H1 (cell line): ENCODE results near the gene PGAM5. TPM values are rescaled to one million over a fixed set of nuclear protein-coding genes. Genes with fewer than 3 reads are reported as not detected.

ENCODE experiments used
- CTCF ChIA-PET: fragments of 300-600 bp; sonication (Branson Sonifier 250); formaldehyde crosslinking; loops from one replicate; lab custom pipeline; 2021; ENCODE audit not compliant: partially characterized antibody; lab: Charles Lee
- POLR2A ChIA-PET: fragments of 300-600 bp; sonication (Branson Sonifier 250); formaldehyde crosslinking; loops from one replicate; lab custom pipeline; 2021; ENCODE audit warnings: inconsistent platforms; ENCODE audit not compliant: partially characterized antibody; lab: Charles Lee
- DNase-seq, 2 experiments: peaks; one replicate each; pipeline versions ENCODE4 v3.0.0 to v3.0.0-alpha.2; 2010 to 2022; ENCODE audit warnings: low spot score in 2 of 2, low read depth in 1 of 2, mixed read lengths in 1 of 2
- FAIRE-seq: peaks from 2 replicates; lab custom pipeline; 2011; peaks lifted over from hg19 to GRCh38; lab: Jason Lieb, UNC
- H2AFZ ChIP-seq: 2 replicates; pipeline ENCODE4 v1.8.1; 2012; ENCODE audit warnings: low read length, inconsistent platforms
- H2AK5ac ChIP-seq: 2 replicates; pipeline ENCODE4 v1.6.1; 2013; ENCODE audit warnings: low read depth, low read length
- H2BK120ac ChIP-seq: replicated peaks from 2 replicates; pipeline ENCODE3; 2013; ENCODE audit warnings: low read depth, low read length, inconsistent platforms
- H2BK12ac ChIP-seq: 2 replicates; pipeline ENCODE4 v1.6.1; 2013; ENCODE audit warnings: low read depth, low read length
- H2BK15ac ChIP-seq: 2 replicates; pipeline ENCODE4 v1.6.1; 2013; ENCODE audit warnings: low read length
- H2BK20ac ChIP-seq: 2 replicates; pipeline ENCODE4 v1.6.1; 2013; ENCODE audit warnings: low read length
- H2BK5ac ChIP-seq: 2 replicates; pipeline ENCODE4 v1.6.1; 2013; ENCODE audit warnings: low read depth, low read length
- H3K14ac ChIP-seq: 2 replicates; pipeline ENCODE4 v1.6.1; 2013; ENCODE audit warnings: inconsistent platforms; ENCODE audit not compliant: insufficient read length
- H3K18ac ChIP-seq: 2 replicates; pipeline ENCODE4 v1.6.1; 2013; ENCODE audit warnings: low read length; ENCODE audit errors: extremely low read depth
- H3K23ac ChIP-seq: 2 replicates; pipeline ENCODE4 v1.6.1; 2013; ENCODE audit warnings: inconsistent platforms; ENCODE audit not compliant: insufficient read length
- H3K23me2 ChIP-seq: 2 replicates; pipeline ENCODE4 v1.6.1; 2013; ENCODE audit warnings: low read depth, low read length
- H3K27ac ChIP-seq: 2 replicates; pipeline ENCODE4 v1.6.1; 2011; ENCODE audit warnings: low read depth, low read length, inconsistent platforms
- H3K27me3 ChIP-seq, 4 experiments: replicated peaks in 1 of 4; 1 replicate in 1 of 4; 2 replicates in 3 of 4; pipeline versions ENCODE4 v1.6.1 to v1.8.1; 2011 to 2013; ENCODE audit warnings: low read length in 3 of 4, mild to moderate bottlenecking in 3 of 4, inconsistent platforms in 2 of 4, mixed read lengths in 2 of 4, moderate library complexity in 1 of 4; ENCODE audit not compliant: control insufficient read depth in 3 of 4, insufficient read depth in 3 of 4; ENCODE audit errors: extremely low read depth in 1 of 4
- H3K36me3 ChIP-seq, 4 experiments: 2 replicates each; pipeline versions ENCODE4 v1.6.1 to v1.8.1; 2011 to 2013; ENCODE audit warnings: mild to moderate bottlenecking in 4 of 4, low read length in 3 of 4, moderate library complexity in 2 of 4, control low read depth in 1 of 4, inconsistent platforms in 1 of 4; ENCODE audit not compliant: insufficient read depth in 4 of 4, control insufficient read depth in 2 of 4
- H3K4ac ChIP-seq: replicated peaks from 2 replicates; pipeline ENCODE3; 2013; ENCODE audit warnings: low read length, low read depth, mixed read lengths, inconsistent platforms; ENCODE audit not compliant: insufficient read length
- H3K4me1 ChIP-seq, 4 experiments: replicated peaks in 1 of 4; 1 replicate in 1 of 4; 2 replicates in 3 of 4; pipeline versions ENCODE4 v1.6.1 to v1.8.1; 2011 to 2013; ENCODE audit warnings: low read length in 3 of 4, inconsistent platforms in 2 of 4, mixed read lengths in 1 of 4; ENCODE audit not compliant: insufficient read depth in 4 of 4, control insufficient read depth in 3 of 4
- H3K4me2 ChIP-seq, 2 experiments: 2 replicates each; pipeline versions ENCODE4 v1.6.1 to v1.8.1; 2011 to 2013; ENCODE audit warnings: low read depth in 2 of 2, low read length in 2 of 2, control low read depth in 1 of 2, inconsistent platforms in 1 of 2, mild to moderate bottlenecking in 1 of 2; ENCODE audit not compliant: insufficient read depth in 1 of 2
- H3K4me3 ChIP-seq, 4 experiments: fragments of 200-600, 300-600 bp in 1 of 4; sonication (generic), shearing (Covaris generic), sonication (Bioruptor Twin) in 1 of 4; 2 replicates each; pipeline versions ENCODE4 v1.5.1 to v1.8.1; 2011 to 2016; ENCODE audit warnings: low read length in 4 of 4, low read depth in 3 of 4, control low read depth in 2 of 4, inconsistent platforms in 2 of 4, mild to moderate bottlenecking in 2 of 4, mixed read lengths in 1 of 4, moderate library complexity in 1 of 4; ENCODE audit not compliant: insufficient read depth in 2 of 4; ENCODE audit errors: extremely low read depth in 1 of 4
- H3K56ac ChIP-seq: replicated peaks from 2 replicates; pipeline ENCODE3; 2013; ENCODE audit warnings: low read depth, mild to moderate bottlenecking, mixed read lengths, low read length, inconsistent platforms; ENCODE audit not compliant: insufficient read length
- H3K79me1 ChIP-seq: 2 replicates; pipeline ENCODE4 v1.6.1; 2013; ENCODE audit warnings: low read depth, low read length, control low read depth
- H3K79me2 ChIP-seq, 2 experiments: 2 replicates each; pipeline versions ENCODE4 v1.6.1 to v1.8.1; 2012 to 2013; ENCODE audit warnings: low read length in 2 of 2, mild to moderate bottlenecking in 2 of 2, inconsistent platforms in 1 of 2; ENCODE audit not compliant: insufficient read depth in 2 of 2, control insufficient read depth in 1 of 2
- H3K9ac ChIP-seq, 4 experiments: replicated peaks in 1 of 4; 1 replicate in 1 of 4; 2 replicates in 3 of 4; pipeline versions ENCODE4 v1.6.1 to v1.8.1; 2011 to 2013; ENCODE audit warnings: low read depth in 3 of 4, low read length in 3 of 4, control low read depth in 2 of 4, mild to moderate bottlenecking in 2 of 4, moderate library complexity in 2 of 4, inconsistent platforms in 1 of 4; ENCODE audit errors: extremely low read depth in 1 of 4
- H3K9me3 ChIP-seq, 2 experiments: 2 replicates each; pipeline versions ENCODE4 v1.6.1 to v1.8.1; 2012 to 2013; ENCODE audit warnings: mild to moderate bottlenecking in 2 of 2, moderate library complexity in 2 of 2, control low read depth in 1 of 2, inconsistent platforms in 1 of 2, low read depth in 1 of 2, low read length in 1 of 2, mixed read lengths in 1 of 2; ENCODE audit not compliant: insufficient read depth in 2 of 2
- H4K20me1 ChIP-seq, 2 experiments: replicated peaks in 1 of 2; 2 replicates each; pipeline versions ENCODE3 to v1.8.1; 2011 to 2013; ENCODE audit warnings: inconsistent platforms in 2 of 2, low read length in 2 of 2, mild to moderate bottlenecking in 1 of 2; ENCODE audit not compliant: insufficient read depth in 2 of 2, control insufficient read depth in 1 of 2
- H4K5ac ChIP-seq: 2 replicates; pipeline ENCODE4 v1.6.1; 2013; ENCODE audit warnings: low read length, low read depth, mixed read lengths, inconsistent platforms; ENCODE audit not compliant: insufficient read length
- H4K8ac ChIP-seq: 2 replicates; pipeline ENCODE4 v1.8.0; 2013; ENCODE audit warnings: mild to moderate bottlenecking, moderate library complexity, low read length, inconsistent platforms; ENCODE audit not compliant: insufficient read depth; ENCODE audit errors: extremely low read depth
- H4K91ac ChIP-seq: replicated peaks from 2 replicates; pipeline ENCODE3; 2013; ENCODE audit warnings: low read length, mixed read lengths, inconsistent platforms; ENCODE audit not compliant: insufficient read length
- PHF8 ChIP-seq: fragments of 200-600 bp; sonication (generic); conservative IDR thresholded peaks from 2 replicates; pipeline ENCODE4 v1.7.1; 2012; ENCODE audit warnings: low read depth, mild to moderate bottlenecking, inconsistent platforms, low read length, moderate library complexity
- WGBS, 2 experiments: shearing (Covaris generic) in 1 of 2; methylation state at CpG; one replicate each; pipeline versions ENCODE4 v1.1.6 to v1.1.7; 2013 to 2015; ENCODE audit warnings: low lambda C conversion rate in 2 of 2, mixed read lengths in 2 of 2, inconsistent platforms in 1 of 2, low coverage in 1 of 2, missing lambda C conversion rate in 1 of 2; ENCODE audit not compliant: insufficient replicate concordance in 2 of 2, insufficient coverage in 1 of 2, insufficient read length in 1 of 2; ENCODE audit errors: extremely low coverage in 1 of 2, missing lambda C conversion rate in 1 of 2; 5-methylcytosine and 5-hydroxymethylcytosine counted together
- polyA plus RNA-seq, 7 experiments: library from polyadenylated mRNA; depleted of rRNA in 3 of 7; stranded (reverse) in 5 of 7; unstranded in 2 of 7; fragments of >200 nt in 5 of 7; fragments of 200-250 nt in 2 of 7; gene quantifications; 1 replicate in 5 of 7; 2 replicates in 1 of 7; 4 replicates in 1 of 7; pipeline versions ENCODE4 v1.2.1 to v1.2.3, GENCODE V29; 2011 to 2013; ENCODE audit warnings: missing spikeins in 2 of 7, mixed read lengths in 2 of 7
- total RNA-seq: library from RNA; stranded (reverse); fragmentation: NEBNext Ultra II Directional; extraction: Animal tissue kit (Norgen Biotek cat#: 25700); gene quantifications from 2 replicates; pipeline ENCODE4 v1.2.1, GENCODE V29; 2021
- TF ChIP-seq, protein P1 (sequence below): IDR thresholded peaks from 2 replicates; pipeline ENCODE4 v1.6.1; 2012; ENCODE audit warnings: inconsistent platforms

The PGAM5 gene
- total and polyA plus RNA-seq, 2 of the 8 experiments (the other 6 are each of a cell fraction or from before 2014, with no cell fraction given) = 66.4 to 84.0 TPM

DNA sequence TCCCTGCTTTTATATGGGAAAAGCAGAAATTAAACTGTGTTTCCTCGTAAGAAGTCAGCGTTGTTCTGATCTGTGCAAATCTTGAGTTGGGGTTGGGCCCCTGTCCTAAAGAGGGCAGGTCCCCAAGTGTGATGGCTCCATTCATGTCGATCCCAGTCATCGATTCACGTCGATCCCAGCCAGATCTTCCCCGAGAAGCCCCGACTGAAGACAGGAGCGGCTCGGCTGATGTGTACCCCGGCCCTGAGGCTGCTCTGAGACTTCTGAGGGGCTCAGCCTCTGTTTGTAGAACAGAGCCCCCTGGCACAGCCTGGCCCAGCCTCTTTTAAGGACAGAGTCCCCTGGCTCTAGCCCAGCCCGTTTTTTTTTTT lies 9.3 kb downstream of the PGAM5 start:
- peaks cover 20 to 60% (median 47%) of the 10 kb centered on the region in 4 experiments for H3K36me3 ChIP-seq

More for the DNA sequence above, 9.3 kb downstream of the PGAM5 start:
- CTCF ChIA-PET = interaction anchor here (1.0 kb wide), 1 partner anchor 35 kb away, joined by 3 read pairs; no protein-coding TSS in a partner anchor
- DNase-seq (no peak), FAIRE-seq (no peak)
- no peaks in the 10 kb centered on the region for H3K23me2 ChIP-seq
- H3K79me2 ChIP-seq = no peaks in the 10 kb centered on the region
- H3K9ac ChIP-seq = no peak overlapping the region
- 92% methylated on average over 12 of the region's 12 CpGs; no CpG with 5 or more reads in 1 of the 2 experiments for WGBS, 2 experiments
- H4K20me1 ChIP-seq = peaks cover 4 to 27% of the 10 kb centered on the region in 2 experiments
- no peaks in the 10 kb centered on the region for H3K4me1 ChIP-seq
- no peak overlapping the region for H2BK5ac ChIP-seq
- no peak overlapping the region for H3K4me3 ChIP-seq
- H2AK5ac ChIP-seq = no peak overlapping the region
- POLR2A ChIA-PET = interaction anchor here (0.9 to 5.7 kb wide), 3 partner anchors 9 to 61 kb away, joined by 3 to 21 read pairs (median 3); partner anchors contain the start of gene PGAM5
- H3K4me2 ChIP-seq = no peak overlapping the region
- no peak overlapping the region for H3K4ac ChIP-seq
- H3K9me3 ChIP-seq = no peaks in the 10 kb centered on the region
- no peaks in the 10 kb centered on the region; a peak in 1 of 7 replicates for H3K27me3 ChIP-seq
- no peak overlapping the region for H4K5ac ChIP-seq
- H2BK12ac ChIP-seq = no peak overlapping the region
- H2BK120ac ChIP-seq = no peak overlapping the region
- TF ChIP-seq, protein P1, sequence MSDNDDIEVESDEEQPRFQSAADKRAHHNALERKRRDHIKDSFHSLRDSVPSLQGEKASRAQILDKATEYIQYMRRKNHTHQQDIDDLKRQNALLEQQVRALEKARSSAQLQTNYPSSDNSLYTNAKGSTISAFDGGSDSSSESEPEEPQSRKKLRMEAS = no peak
- TF ChIP-seq PHF8 = no peak
- H2AFZ ChIP-seq = no peak overlapping the region
- no peak overlapping the region for H2BK20ac ChIP-seq
- H4K91ac ChIP-seq = no peak overlapping the region
- no peak overlapping the region for H3K56ac ChIP-seq
- no peak overlapping the region for H4K8ac ChIP-seq
- no peak overlapping the region for H2BK15ac ChIP-seq
- no peak overlapping the region for H3K18ac ChIP-seq
- no peak overlapping the region for H3K23ac ChIP-seq
- no peak overlapping the region for H3K27ac ChIP-seq
- no peak overlapping the region for H3K14ac ChIP-seq
- H3K79me1 ChIP-seq = no peaks in the 10 kb centered on the region; the same call in 1 of the 2 replicates
